ENCODE measurements around the gene ARL6IP1.

GRCh38 chr16:18816286-18816685 is 14.9 kb upstream of the ARL6IP1 start:
- no peak for TF ChIP-seq GATA2 (IDR thresholded peaks at IDR 0.05; ENCODE audit: low read depth, low read length)
- no peak for TF ChIP-seq GATA3 (IDR thresholded peaks at IDR 0.05; ENCODE audit: low read depth, low read length)

Measured in SH-SY5Y (cell line).